GM18519 (cell line): Measurements from ENCODE around the gene UAP1.

Experiments
- ATAC-seq: cut with Tn5 transposase; IDR thresholded peaks from one replicate; pipeline ENCODE4 v1.9.1; 2021; ENCODE audit warnings: mild to moderate bottlenecking, moderate library complexity; ENCODE audit not compliant: unreplicated experiment, low FRiP score

UAP1 gene

DNA sequence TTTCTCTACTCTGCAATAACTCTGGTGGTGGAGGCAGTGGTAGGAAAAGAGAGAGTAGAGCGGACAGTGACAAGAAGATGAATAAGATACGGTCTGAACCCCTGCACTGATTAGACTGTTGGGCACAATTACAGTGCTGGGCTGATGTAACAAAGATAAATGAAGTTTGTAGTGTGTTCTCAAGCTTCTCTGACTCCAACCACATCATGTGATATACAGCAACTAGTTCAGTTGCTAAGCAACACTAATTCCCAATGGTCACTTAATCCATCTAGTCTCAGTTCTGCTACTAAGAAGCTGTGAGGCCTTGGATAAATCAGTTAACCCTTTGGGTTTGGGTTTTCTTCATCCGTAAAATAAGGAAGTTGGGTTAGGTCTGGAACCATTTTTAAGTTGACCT lies 88.1 kb downstream of the UAP1 start:
- no peak for ATAC-seq
